PC-3 (cell line): Measurements from ENCODE around the gene MPDZ.

Source experiments
- EZH2phosphoT487 ChIP-seq: fragments of 300-600 bp; sonication (generic); IDR thresholded peaks from 2 replicates; pipeline ENCODE4 v1.6.1; 2018; ENCODE audit warnings: mild to moderate bottlenecking, antibody characterized with exemption, low read length, borderline replicate concordance
- TF ChIP-seq, protein P1 (sequence below): fragments of 300-600 bp; sonication (generic); conservative IDR thresholded peaks from 2 replicates; pipeline ENCODE4 v1.5.1; 2017; ENCODE audit warnings: antibody characterized with exemption, low read depth, mild to moderate bottlenecking, low read length

DNA sequence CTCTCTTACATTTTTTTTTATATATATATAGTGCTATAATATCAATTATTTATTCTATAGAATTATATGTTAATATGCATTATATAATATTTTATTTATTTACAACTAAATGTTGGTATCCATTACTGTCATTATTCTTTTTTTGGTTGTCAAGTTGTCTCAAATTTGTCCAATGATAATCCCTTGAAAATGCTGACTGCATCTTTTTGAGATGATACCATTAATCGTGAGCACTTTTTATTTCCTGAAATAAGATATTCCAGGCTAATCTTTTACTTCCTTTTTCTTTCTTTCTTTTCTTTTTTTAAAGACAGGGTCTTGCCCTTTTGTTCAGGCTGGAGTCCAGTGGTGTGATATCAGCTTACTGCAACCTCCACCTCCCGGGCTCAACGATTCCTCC, 12.7 kb upstream of the MPDZ start:
- TF ChIP-seq, protein P1, sequence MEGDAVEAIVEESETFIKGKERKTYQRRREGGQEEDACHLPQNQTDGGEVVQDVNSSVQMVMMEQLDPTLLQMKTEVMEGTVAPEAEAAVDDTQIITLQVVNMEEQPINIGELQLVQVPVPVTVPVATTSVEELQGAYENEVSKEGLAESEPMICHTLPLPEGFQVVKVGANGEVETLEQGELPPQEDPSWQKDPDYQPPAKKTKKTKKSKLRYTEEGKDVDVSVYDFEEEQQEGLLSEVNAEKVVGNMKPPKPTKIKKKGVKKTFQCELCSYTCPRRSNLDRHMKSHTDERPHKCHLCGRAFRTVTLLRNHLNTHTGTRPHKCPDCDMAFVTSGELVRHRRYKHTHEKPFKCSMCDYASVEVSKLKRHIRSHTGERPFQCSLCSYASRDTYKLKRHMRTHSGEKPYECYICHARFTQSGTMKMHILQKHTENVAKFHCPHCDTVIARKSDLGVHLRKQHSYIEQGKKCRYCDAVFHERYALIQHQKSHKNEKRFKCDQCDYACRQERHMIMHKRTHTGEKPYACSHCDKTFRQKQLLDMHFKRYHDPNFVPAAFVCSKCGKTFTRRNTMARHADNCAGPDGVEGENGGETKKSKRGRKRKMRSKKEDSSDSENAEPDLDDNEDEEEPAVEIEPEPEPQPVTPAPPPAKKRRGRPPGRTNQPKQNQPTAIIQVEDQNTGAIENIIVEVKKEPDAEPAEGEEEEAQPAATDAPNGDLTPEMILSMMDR, result no peak
- no peak for TF ChIP-seq EZH2phosphoT487
